Endothelial cell of umbilical vein (primary cell): Measurements from ENCODE around the gene NT5C3A. TPM values are rescaled to one million over a fixed set of nuclear protein-coding genes. Genes with fewer than 3 reads are reported as not detected.

Experiments used
- BruUV-seq: library from RNA; stranded (reverse); fragments of 400-500 nt; replicated peaks from 2 replicates; lab custom pipeline; 2021; lab: Mats Ljungman, UMichigan
- CTCF ChIA-PET: fragments of 300-600, 350-600 bp; sonication (Branson Sonifier 250); formaldehyde crosslinking; loops from one replicate; lab custom pipeline; 2021; ENCODE audit warnings: antibody characterized with exemption, inconsistent platforms; lab: Charles Lee
- POLR2A ChIA-PET: fragments of 300-600, 350-600 bp; sonication (Branson Sonifier 250); formaldehyde crosslinking; loops from one replicate; lab custom pipeline; 2021; ENCODE audit warnings: antibody characterized with exemption, inconsistent platforms; lab: Charles Lee
- DNase-seq: peaks from one replicate; pipeline ENCODE4 v3.0.0-alpha.2; 2011; ENCODE audit warnings: low read depth, low spot score
- FAIRE-seq: peaks from 2 replicates; lab custom pipeline; 2011; peaks lifted over from hg19 to GRCh38; lab: Jason Lieb, UNC
- H2AFZ ChIP-seq: 2 replicates; pipeline ENCODE4 v1.6.0; 2012; ENCODE audit warnings: low read depth, low read length, control low read depth, inconsistent platforms
- H3K27ac ChIP-seq: 2 replicates; pipeline ENCODE4 v1.5.1; 2011; ENCODE audit warnings: low read depth, mild to moderate bottlenecking, control low read depth, low read length, moderate library complexity; ENCODE audit not compliant: insufficient read depth
- H3K27me3 ChIP-seq, 2 experiments: 2 replicates each; pipeline versions ENCODE4 v1.6.0 to v1.6.1; 2011; ENCODE audit warnings: low read length in 2 of 2, mixed read lengths in 1 of 2; ENCODE audit not compliant: control insufficient read depth in 2 of 2, insufficient read depth in 2 of 2
- H3K36me3 ChIP-seq, 2 experiments: 2 replicates in 1 of 2; 3 replicates in 1 of 2; pipeline ENCODE4 v1.5.1; 2011; ENCODE audit warnings: low read length in 2 of 2, mild to moderate bottlenecking in 1 of 2, moderate library complexity in 1 of 2; ENCODE audit not compliant: control insufficient read depth in 2 of 2, insufficient read depth in 2 of 2; ENCODE audit errors: extremely low read depth in 1 of 2
- H3K4me1 ChIP-seq: 3 replicates; pipeline ENCODE4 v1.5.1; 2011; ENCODE audit warnings: mild to moderate bottlenecking, low read length; ENCODE audit not compliant: control insufficient read depth, insufficient read depth; ENCODE audit errors: extremely low read depth
- H3K4me2 ChIP-seq: 2 replicates; pipeline ENCODE4 v1.6.1; 2011; ENCODE audit warnings: low read length, control low read depth, mixed read lengths; ENCODE audit not compliant: insufficient read depth
- H3K4me3 ChIP-seq, 3 experiments: fragments of 200-600 bp in 1 of 3; sonication (generic), shearing (Covaris generic) in 1 of 3; replicated peaks in 1 of 3; 2 replicates each; pipeline ENCODE4 v1.5.1; 2011 to 2016; ENCODE audit warnings: control low read depth in 3 of 3, low read length in 3 of 3, mild to moderate bottlenecking in 2 of 3, inconsistent platforms in 1 of 3, low read depth in 1 of 3, moderate library complexity in 1 of 3; ENCODE audit not compliant: insufficient read depth in 1 of 3
- H3K79me2 ChIP-seq: 2 replicates; pipeline ENCODE4 v1.6.0; 2012; ENCODE audit warnings: low read length, inconsistent platforms; ENCODE audit not compliant: control insufficient read depth, insufficient read depth
- H3K9ac ChIP-seq: replicated peaks from 2 replicates; pipeline ENCODE3; 2011; ENCODE audit warnings: low read length, control low read depth; ENCODE audit not compliant: insufficient read depth; ENCODE audit errors: extremely low read depth
- H3K9me1 ChIP-seq: replicated peaks from 3 replicates; pipeline ENCODE4 v1.6.0; 2011; ENCODE audit warnings: mild to moderate bottlenecking, low read length; ENCODE audit not compliant: control insufficient read depth, insufficient read depth; ENCODE audit errors: extremely low read depth
- H3K9me3 ChIP-seq: replicated peaks from 2 replicates; pipeline ENCODE4 v1.5.1; 2012; ENCODE audit warnings: low read length, inconsistent platforms; ENCODE audit not compliant: control insufficient read depth, insufficient read depth
- H4K20me1 ChIP-seq: replicated peaks from 2 replicates; pipeline ENCODE3; 2011; ENCODE audit warnings: mild to moderate bottlenecking, low read length; ENCODE audit not compliant: control insufficient read depth, insufficient read depth; ENCODE audit errors: extremely low read depth
- EZH2 ChIP-seq: IDR thresholded peaks from 2 replicates; pipeline ENCODE4 v1.6.1; 2012; ENCODE audit warnings: borderline replicate concordance, low read depth, mild to moderate bottlenecking, moderate library complexity, low read length, inconsistent platforms; ENCODE audit not compliant: severe bottlenecking
- FOS ChIP-seq: IDR thresholded peaks from 2 replicates; pipeline ENCODE4 v1.6.1; 2011; ENCODE audit warnings: mild to moderate bottlenecking, low read length, moderate library complexity, borderline replicate concordance; ENCODE audit not compliant: insufficient read depth
- JUN ChIP-seq: IDR thresholded peaks from 2 replicates; pipeline ENCODE4 v1.6.1; 2011; ENCODE audit warnings: borderline replicate concordance, low read depth; ENCODE audit not compliant: insufficient read length, insufficient read depth
- MAX ChIP-seq: IDR thresholded peaks from 2 replicates; pipeline ENCODE4 v1.6.1; 2011; ENCODE audit not compliant: insufficient read depth, insufficient read length
- MYC ChIP-seq: IDR thresholded peaks from one replicate; pipeline ENCODE4 v1.6.1; 2011; ENCODE audit warnings: mild to moderate bottlenecking, low read depth, low read length
- POLR2A ChIP-seq: IDR thresholded peaks from 2 replicates; pipeline ENCODE4 v1.6.1; 2012; ENCODE audit warnings: low read depth, mild to moderate bottlenecking, control low read depth, low read length
- POLR2AphosphoS5 ChIP-seq: IDR thresholded peaks from 2 replicates; pipeline ENCODE4 v1.6.1; 2012; ENCODE audit warnings: low read depth, mild to moderate bottlenecking, control low read depth, low read length, moderate library complexity; ENCODE audit not compliant: insufficient read depth
- dilution Hi-C: fragments of 300-500 bp; cut with MboI; formaldehyde crosslinking; loops from one replicate; pipeline ENCODE4 v1.15.0; 2019; ENCODE audit warnings: low sequenced_read_pairs; ENCODE audit not compliant: extremely low pct_ligation_motif_present
- intact Hi-C: fragments of 100-400 bp; cut with micrococcal nuclease; formaldehyde crosslinking; loops from one replicate; pipeline ENCODE4 v1.10.0; 2022
- polyA plus RNA-seq, 4 experiments: library from polyadenylated mRNA; depleted of rRNA in 3 of 4; stranded (reverse) in 3 of 4; unstranded in 1 of 4; fragments of >200 nt; gene quantifications; 2 replicates each; pipeline versions ENCODE4 v1.2.1 to v1.2.3, GENCODE V29; 2011 to 2012; ENCODE audit warnings: missing spikeins in 1 of 4
- total RNA-seq: library from RNA; stranded (reverse); gene quantifications from 2 replicates; pipeline ENCODE4 v1.2.3, GENCODE V29; 2021
- TF ChIP-seq, protein P1 (sequence below), 2 donors: IDR thresholded peaks; 1 replicate in 1 of 2; 2 replicates in 1 of 2; pipeline ENCODE4 v1.5.1; 2011; ENCODE audit warnings: low read length in 2 of 2, mild to moderate bottlenecking in 2 of 2, moderate library complexity in 2 of 2, control low read depth in 1 of 2, inconsistent platforms in 1 of 2, low read depth in 1 of 2; ENCODE audit not compliant: insufficient read depth in 1 of 2; ENCODE audit errors: extremely low read depth in 1 of 2

Gene NT5C3A
- total and polyA plus RNA-seq, 2 donors (not counting 3 experiments of a cell fraction or from before 2014, with no cell fraction given): 7.1 to 22.6 TPM

GRCh38 chr7:33093266-33093665, 30.7 kb upstream of the NT5C3A start:
- Histone ChIP-seq H3K4me3 (no peak overlapping the region), H4K20me1 (no peaks in the 10 kb centered on the region), H3K4me1 (no peaks in the 10 kb centered on the region), H3K27me3 (no peaks in the 10 kb centered on the region), H3K36me3 (peaks cover 2 to 12% of the 10 kb centered on the region in 2 experiments), H2AFZ (no peak overlapping the region), H3K27ac (no peak overlapping the region), H3K79me2 (no peaks in the 10 kb centered on the region), H3K9me3 (no peaks in the 10 kb centered on the region), H3K9me1 (no peaks in the 10 kb centered on the region), H3K4me2 (no peak overlapping the region), H3K9ac (no peak overlapping the region)
- no TSS peak for BruUV-seq
- CTCF ChIA-PET: interaction anchor here (1.6 kb wide), 1 partner anchor 16 kb away, joined by 4 read pairs; the partner anchor contains the start of gene RP9
- FAIRE-seq (no peak), DNase-seq (no peak)
- intact Hi-C loops (no loop called here), dilution Hi-C loops (no loop called here)
- POLR2A ChIA-PET: no interaction called here
- TF ChIP-seq JUN: no peak
- TF ChIP-seq, protein P1, sequence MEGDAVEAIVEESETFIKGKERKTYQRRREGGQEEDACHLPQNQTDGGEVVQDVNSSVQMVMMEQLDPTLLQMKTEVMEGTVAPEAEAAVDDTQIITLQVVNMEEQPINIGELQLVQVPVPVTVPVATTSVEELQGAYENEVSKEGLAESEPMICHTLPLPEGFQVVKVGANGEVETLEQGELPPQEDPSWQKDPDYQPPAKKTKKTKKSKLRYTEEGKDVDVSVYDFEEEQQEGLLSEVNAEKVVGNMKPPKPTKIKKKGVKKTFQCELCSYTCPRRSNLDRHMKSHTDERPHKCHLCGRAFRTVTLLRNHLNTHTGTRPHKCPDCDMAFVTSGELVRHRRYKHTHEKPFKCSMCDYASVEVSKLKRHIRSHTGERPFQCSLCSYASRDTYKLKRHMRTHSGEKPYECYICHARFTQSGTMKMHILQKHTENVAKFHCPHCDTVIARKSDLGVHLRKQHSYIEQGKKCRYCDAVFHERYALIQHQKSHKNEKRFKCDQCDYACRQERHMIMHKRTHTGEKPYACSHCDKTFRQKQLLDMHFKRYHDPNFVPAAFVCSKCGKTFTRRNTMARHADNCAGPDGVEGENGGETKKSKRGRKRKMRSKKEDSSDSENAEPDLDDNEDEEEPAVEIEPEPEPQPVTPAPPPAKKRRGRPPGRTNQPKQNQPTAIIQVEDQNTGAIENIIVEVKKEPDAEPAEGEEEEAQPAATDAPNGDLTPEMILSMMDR (IDR thresholded peaks at IDR 0.05; ENCODE audit: extremely low read depth in 1 of 2, insufficient read depth in 1 of 2, low read depth in 1 of 2, low read length in 2 of 2): no peak
- no peak for TF ChIP-seq MAX

DNA sequence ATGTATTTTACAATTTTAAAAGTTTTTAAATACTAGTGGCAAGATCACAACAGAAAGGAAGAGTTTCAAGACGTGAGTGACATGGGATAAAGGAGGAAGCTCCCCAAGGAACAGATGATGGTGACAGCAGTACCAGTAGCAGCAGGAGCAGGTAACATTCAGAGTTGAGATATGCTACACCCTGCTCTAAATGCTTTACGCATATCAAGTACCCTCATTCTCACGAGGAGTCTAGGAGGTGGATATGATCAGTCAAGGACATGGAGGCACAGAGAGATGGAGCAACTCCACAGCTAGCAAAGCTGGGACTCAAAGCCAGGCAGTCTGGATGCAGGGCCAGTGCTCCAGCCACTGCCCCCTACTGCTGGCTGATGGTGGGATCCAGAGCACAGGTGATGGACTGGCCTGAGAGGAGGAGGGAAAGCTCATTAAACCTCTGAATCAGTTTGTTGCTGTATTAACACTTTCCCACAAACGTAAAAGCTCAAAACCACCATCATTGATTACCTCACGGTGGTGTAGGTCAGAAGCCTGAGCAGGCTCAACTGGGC, 29.1 kb upstream of the NT5C3A start:
- intact Hi-C loops (no loop called here), dilution Hi-C loops (no loop called here)
- no TSS peak for BruUV-seq
- no peak for FAIRE-seq
- H3K9me1 ChIP-seq: no peaks in the 10 kb centered on the region
- no peak for DNase-seq
- H3K9ac ChIP-seq: no peak overlapping the region
- no peak overlapping the region for H3K4me2 ChIP-seq
- no peak overlapping the region for H2AFZ ChIP-seq
- H4K20me1 ChIP-seq: no peaks in the 10 kb centered on the region
- no peaks in the 10 kb centered on the region for H3K4me1 ChIP-seq
- ChIA-PET CTCF (interaction anchor here (1.0 to 1.7 kb wide), 6 partner anchors 10 to 330 kb away, joined by 3 to 4 read pairs (median 4); partner anchors contain the start of gene NT5C3A), POLR2A (interaction anchor here (0.7 kb wide), 1 partner anchor 29 kb away, joined by 3 read pairs; the partner anchor contains the start of gene NT5C3A)
- H3K79me2 ChIP-seq: no peaks in the 10 kb centered on the region
- H3K36me3 ChIP-seq: peaks cover 2 to 7% of the 10 kb centered on the region in 2 experiments
- no peak overlapping the region for H3K4me3 ChIP-seq
- H3K27me3 ChIP-seq: no peaks in the 10 kb centered on the region
- TF ChIP-seq MAX: no peak
- no peak for TF ChIP-seq POLR2AphosphoS5
- TF ChIP-seq EZH2: no peak
- TF ChIP-seq POLR2A: no peak
- TF ChIP-seq MYC: no peak
- no peak for TF ChIP-seq FOS
- TF ChIP-seq JUN: no peak
- TF ChIP-seq, protein P1 (IDR thresholded peaks at IDR 0.05; ENCODE audit: extremely low read depth in 1 of 2, insufficient read depth in 1 of 2, low read depth in 1 of 2, low read length in 2 of 2): no peak
- no peak overlapping the region for H3K27ac ChIP-seq
- no peaks in the 10 kb centered on the region for H3K9me3 ChIP-seq
